ENCODE data around the gene TRIM13. TPM values are rescaled to one million over a fixed set of nuclear protein-coding genes. Genes with fewer than 3 reads are reported as not detected.
"Not testable (repeated sequence)": the region's sequence is repeated elsewhere in the genome, so short reads cannot be mapped to it uniquely, and the experiment has no call there.

TRIM13 gene
- total and polyA plus RNA-seq, 2 experiments from 2014 or later: 18.1 to 24.0 TPM

- Histone ChIP-seq H3K79me2 (no peaks in the 10 kb centered on the region), H3K9me3 (ENCODE audit: low read depth) (no peaks in the 10 kb centered on the region), H2AFZ (no peak overlapping the region), H3K36me3 (replicated peaks; ENCODE audit: insufficient read depth, low read depth) (no peaks in the 10 kb centered on the region), H3K4me1 (ENCODE audit: insufficient read depth) (no peaks in the 10 kb centered on the region), H3K4me3 (no peak overlapping the region), H3K27me3 (no peaks in the 10 kb centered on the region), H3K27ac (no peak overlapping the region), H3K4me2 (no peak overlapping the region), H3K9me2 (replicated peaks; ENCODE audit: insufficient read depth) (no peaks in the 10 kb centered on the region), H4K20me1 (ENCODE audit: insufficient read depth, poor library complexity, severe bottlenecking) (no peaks in the 10 kb centered on the region)
- TF ChIP-seq EZH2 (IDR thresholded peaks at IDR 0.05; ENCODE audit: borderline replicate concordance): no peak
- TF ChIP-seq CTCF (IDR thresholded peaks at IDR 0.05; ENCODE audit: poor library complexity): no peak
- no peak for TF ChIP-seq EZH2phosphoT487 (IDR thresholded peaks at IDR 0.05; ENCODE audit: low read depth, severe bottlenecking, unreplicated experiment)
- WGBS (ENCODE audit: low lambda C conversion rate, missing lambda C conversion rate): 100% methylated on average over 2 of the region's 2 CpGs
- DNase-seq (ENCODE audit: low spot score): no peak
Measured at GRCh38 chr13:49985129-49985528, 11.7 kb upstream of the TRIM13 start.

- DNase-seq (ENCODE audit: low spot score): no peak
- no peaks in the 10 kb centered on the region for H3K27me3 ChIP-seq
- H3K4me1 ChIP-seq (ENCODE audit: insufficient read depth): no peaks in the 10 kb centered on the region
- no peaks in the 10 kb centered on the region for H3K36me3 ChIP-seq (replicated peaks; ENCODE audit: insufficient read depth, low read depth)
- no peak overlapping the region for H3K27ac ChIP-seq
- no peak overlapping the region for H2AFZ ChIP-seq
- no peaks in the 10 kb centered on the region for H4K20me1 ChIP-seq (ENCODE audit: insufficient read depth, poor library complexity, severe bottlenecking)
- H3K4me3 ChIP-seq: no peak overlapping the region
- TF ChIP-seq CTCF (IDR thresholded peaks at IDR 0.05; ENCODE audit: poor library complexity) (no peak), EZH2 (IDR thresholded peaks at IDR 0.05; ENCODE audit: borderline replicate concordance) (no peak), EZH2phosphoT487 (IDR thresholded peaks at IDR 0.05; ENCODE audit: low read depth, severe bottlenecking, unreplicated experiment) (no peak)
- H3K9me3 ChIP-seq (ENCODE audit: low read depth): no peaks in the 10 kb centered on the region
- WGBS (ENCODE audit: low lambda C conversion rate, missing lambda C conversion rate): 80% methylated on average over 7 of the region's 7 CpGs
- H3K79me2 ChIP-seq: no peaks in the 10 kb centered on the region
- no peak overlapping the region for H3K4me2 ChIP-seq
- no peaks in the 10 kb centered on the region for H3K9me2 ChIP-seq (replicated peaks; ENCODE audit: insufficient read depth)
Measured at GRCh38 chr13:49986471-49986870, 10.4 kb upstream of the TRIM13 start.

- H3K4me1 ChIP-seq (ENCODE audit: insufficient read depth); DNase-seq (ENCODE audit: low spot score): not testable (repeated sequence)
Measured at GRCh38 chr13:49990612-49991011, 6.2 kb upstream of the TRIM13 start.

GRCh38 chr13:49993111-49993510 lies 3.7 kb upstream of the TRIM13 start:
- Histone ChIP-seq H3K9me2 (replicated peaks; ENCODE audit: insufficient read depth) (no peaks in the 10 kb centered on the region), H3K79me2 (peaks cover 5% of the 10 kb centered on the region), H4K20me1 (ENCODE audit: insufficient read depth, poor library complexity, severe bottlenecking) (no peaks in the 10 kb centered on the region), H3K27me3 (no peaks in the 10 kb centered on the region), H3K4me3 (no peak overlapping the region), H3K36me3 (replicated peaks; ENCODE audit: insufficient read depth, low read depth) (no peaks in the 10 kb centered on the region), H3K4me1 (ENCODE audit: insufficient read depth) (peaks cover under 1% of the 10 kb centered on the region), H3K4me2 (no peak overlapping the region), H3K27ac (no peak overlapping the region), H3K9me3 (ENCODE audit: low read depth) (no peaks in the 10 kb centered on the region), H2AFZ (no peak overlapping the region)
- TF ChIP-seq EZH2phosphoT487 (IDR thresholded peaks at IDR 0.05; ENCODE audit: low read depth, severe bottlenecking, unreplicated experiment) (no peak), EZH2 (IDR thresholded peaks at IDR 0.05; ENCODE audit: borderline replicate concordance) (no peak), CTCF (IDR thresholded peaks at IDR 0.05; ENCODE audit: poor library complexity) (no peak)
- DNase-seq (ENCODE audit: low spot score): no peak

More at GRCh38 chr13:49990612-49991011, 6.2 kb upstream of the TRIM13 start:
- H3K9me2 ChIP-seq (replicated peaks; ENCODE audit: insufficient read depth); H4K20me1 ChIP-seq (ENCODE audit: insufficient read depth, poor library complexity, severe bottlenecking); H3K27ac ChIP-seq; H3K36me3 ChIP-seq (replicated peaks; ENCODE audit: insufficient read depth, low read depth); H3K79me2 ChIP-seq; H2AFZ ChIP-seq; H3K4me3 ChIP-seq; H3K27me3 ChIP-seq; H3K4me2 ChIP-seq; H3K9me3 ChIP-seq (ENCODE audit: low read depth): not testable (repeated sequence)
- 92% methylated on average over 6 of the region's 6 CpGs for WGBS (ENCODE audit: low lambda C conversion rate, missing lambda C conversion rate)
